Measurements from ENCODE around the gene KCNJ6.

GRCh38 chr21:37837381-37837780, 78.9 kb downstream of the KCNJ6 start:
- no peak for TF ChIP-seq CTCF (conservative IDR thresholded peaks at IDR 0.05; ENCODE audit: low read length)
- no peak for TF ChIP-seq EZH2phosphoT487 (IDR thresholded peaks at IDR 0.05; ENCODE audit: borderline replicate concordance, low read depth, low read length)
